HL-60 (cell line): ENCODE data around the gene CCDC184.

Source experiments
- GABPA ChIP-seq: IDR thresholded peaks from 2 replicates; pipeline ENCODE4 v1.6.1; 2012; ENCODE audit warnings: low read depth
- POLR2AphosphoS5 ChIP-seq: IDR thresholded peaks from 2 replicates; pipeline ENCODE4 v1.6.1; 2012; ENCODE audit warnings: low read depth
- REST ChIP-seq: IDR thresholded peaks from 2 replicates; pipeline ENCODE4 v1.6.1; 2012; ENCODE audit warnings: low read depth; ENCODE audit not compliant: insufficient replicate concordance
- SPI1 ChIP-seq: IDR thresholded peaks from 2 replicates; pipeline ENCODE4 v1.6.1; 2012; ENCODE audit warnings: low read depth, mild to moderate bottlenecking, borderline replicate concordance
- TF ChIP-seq, protein P1 (sequence below): IDR thresholded peaks from one replicate; pipeline ENCODE4 v1.5.1; 2011; ENCODE audit warnings: low read length, control low read depth, inconsistent platforms; ENCODE audit not compliant: insufficient read depth

GRCh38 chr12:48180857-48181495 is 2.5 kb upstream of the CCDC184 start:
- TF ChIP-seq, protein P1, sequence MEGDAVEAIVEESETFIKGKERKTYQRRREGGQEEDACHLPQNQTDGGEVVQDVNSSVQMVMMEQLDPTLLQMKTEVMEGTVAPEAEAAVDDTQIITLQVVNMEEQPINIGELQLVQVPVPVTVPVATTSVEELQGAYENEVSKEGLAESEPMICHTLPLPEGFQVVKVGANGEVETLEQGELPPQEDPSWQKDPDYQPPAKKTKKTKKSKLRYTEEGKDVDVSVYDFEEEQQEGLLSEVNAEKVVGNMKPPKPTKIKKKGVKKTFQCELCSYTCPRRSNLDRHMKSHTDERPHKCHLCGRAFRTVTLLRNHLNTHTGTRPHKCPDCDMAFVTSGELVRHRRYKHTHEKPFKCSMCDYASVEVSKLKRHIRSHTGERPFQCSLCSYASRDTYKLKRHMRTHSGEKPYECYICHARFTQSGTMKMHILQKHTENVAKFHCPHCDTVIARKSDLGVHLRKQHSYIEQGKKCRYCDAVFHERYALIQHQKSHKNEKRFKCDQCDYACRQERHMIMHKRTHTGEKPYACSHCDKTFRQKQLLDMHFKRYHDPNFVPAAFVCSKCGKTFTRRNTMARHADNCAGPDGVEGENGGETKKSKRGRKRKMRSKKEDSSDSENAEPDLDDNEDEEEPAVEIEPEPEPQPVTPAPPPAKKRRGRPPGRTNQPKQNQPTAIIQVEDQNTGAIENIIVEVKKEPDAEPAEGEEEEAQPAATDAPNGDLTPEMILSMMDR, result no peak
- no peak for TF ChIP-seq POLR2AphosphoS5
- no peak for TF ChIP-seq REST
- TF ChIP-seq GABPA, result no peak
- no peak for TF ChIP-seq SPI1
